T-cell (primary cell): ENCODE data around the gene RASEF. TPM values are rescaled to one million over a fixed set of nuclear protein-coding genes. Genes with fewer than 3 reads are reported as not detected.

ENCODE experiments used
- ATAC-seq, 4 experiments: fragments of 200-7000 bp in 3 of 4; fragments of 150-1000 bp in 1 of 4; cut with Tn5 transposase; replicated peaks in 1 of 4; 1 replicate in 3 of 4; 2 replicates in 1 of 4; pipeline ENCODE4 v1.10.0; 2021; ENCODE audit warnings: moderate library complexity in 3 of 4, mild to moderate bottlenecking in 2 of 4, moderate number of reproducible peaks in 1 of 4
- CTCF ChIA-PET, 2 donors: fragments of 300-600 bp; sonication (Branson Sonifier 250); formaldehyde crosslinking; loops; one replicate each; lab custom pipeline; 2022; ENCODE audit warnings: antibody characterized with exemption in 2 of 2; lab: Charles Lee
- POLR2A ChIA-PET, 2 donors: fragments of 300-600 bp; sonication (Branson Sonifier 250); formaldehyde crosslinking; loops; one replicate each; lab custom pipeline; 2022; ENCODE audit warnings: antibody characterized with exemption in 2 of 2; lab: Charles Lee
- DNase-seq, 35 experiments: peaks; one replicate each; pipeline versions ENCODE4 v3.0.0 to v3.0.0-alpha.2; 2013 to 2023
- H3K27ac ChIP-seq: one replicate; pipeline ENCODE4 v1.5.1; 2013; ENCODE audit warnings: low read length
- H3K27me3 ChIP-seq, 2 experiments: replicated peaks in 1 of 2; 1 replicate in 1 of 2; 2 replicates in 1 of 2; pipeline versions ENCODE4 v1.6.1 to v1.7.0; 2013; ENCODE audit warnings: low read length in 1 of 2, mixed read lengths in 1 of 2; ENCODE audit not compliant: control insufficient read depth in 2 of 2, insufficient read depth in 2 of 2; ENCODE audit errors: extremely low read depth in 1 of 2
- H3K36me3 ChIP-seq, 2 donors: 1 replicate in 1 of 2; 2 replicates in 1 of 2; pipeline versions ENCODE4 v1.6.1 to v1.7.0; 2013; ENCODE audit warnings: low read length in 1 of 2; ENCODE audit not compliant: control insufficient read depth in 2 of 2, insufficient read depth in 1 of 2; ENCODE audit errors: extremely low read depth in 1 of 2
- H3K4me1 ChIP-seq, 2 experiments: 1 replicate in 1 of 2; 2 replicates in 1 of 2; pipeline versions ENCODE4 v1.6.1 to v1.7.0; 2013; ENCODE audit warnings: low read length in 2 of 2, mixed read lengths in 1 of 2; ENCODE audit not compliant: insufficient read depth in 2 of 2, control insufficient read depth in 1 of 2; ENCODE audit errors: extremely low read depth in 1 of 2
- H3K4me3 ChIP-seq, 2 donors: 1 replicate in 1 of 2; 2 replicates in 1 of 2; pipeline versions ENCODE4 v1.5.1 to v1.7.0; 2013; ENCODE audit warnings: mild to moderate bottlenecking in 2 of 2, low read length in 1 of 2, moderate library complexity in 1 of 2; ENCODE audit not compliant: control insufficient read depth in 1 of 2; ENCODE audit errors: extremely low read depth in 1 of 2
- H3K9me3 ChIP-seq: 2 replicates; pipeline ENCODE4 v1.7.0; 2013
- H3K27ac Mint-ChIP-seq, 2 donors: one replicate each; pipeline ENCODE4 v1.8.0; 2020 to 2021; ENCODE audit warnings: mild to moderate bottlenecking in 2 of 2, mixed read lengths in 2 of 2
- H3K27me3 Mint-ChIP-seq, 2 donors: one replicate each; pipeline ENCODE4 v1.8.0; 2021 to 2022; ENCODE audit warnings: mixed read lengths in 2 of 2
- H3K36me3 Mint-ChIP-seq: one replicate; pipeline ENCODE4 v1.8.0; 2021; ENCODE audit warnings: mixed read lengths
- H3K4me1 Mint-ChIP-seq, 3 donors: one replicate each; pipeline ENCODE4 v1.8.0; 2020 to 2022; ENCODE audit warnings: mixed read lengths in 3 of 3, mild to moderate bottlenecking in 1 of 3
- H3K4me3 Mint-ChIP-seq, 3 donors: one replicate each; pipeline ENCODE4 v1.8.0; 2020 to 2022; ENCODE audit warnings: mild to moderate bottlenecking in 3 of 3, mixed read lengths in 3 of 3, moderate library complexity in 3 of 3
- H3K9me3 Mint-ChIP-seq, 3 donors: one replicate each; pipeline ENCODE4 v1.8.0; 2020 to 2022; ENCODE audit warnings: mixed read lengths in 3 of 3
- WGBS: methylation state at CpG from one replicate; pipeline ENCODE4 v1.1.5; 2013; ENCODE audit warnings: missing lambda C conversion rate; ENCODE audit not compliant: insufficient coverage; 5-methylcytosine and 5-hydroxymethylcytosine counted together
- total RNA-seq, 35 experiments: library from RNA in 6 of 35; stranded (reverse) in 6 of 35; fragments of 120-200 nt in 1 of 35; gene quantifications; one replicate each; pipeline versions ENCODE4 v1.2.1 to v1.2.4 and lab custom pipeline; 2013 to 2026

The RASEF gene
- total RNA-seq, 5 donors from 2014 or later (not counting 1 experiment from before 2014, with no cell fraction given) = 0.09 to 0.16 TPM; not detected in 3

DNA sequence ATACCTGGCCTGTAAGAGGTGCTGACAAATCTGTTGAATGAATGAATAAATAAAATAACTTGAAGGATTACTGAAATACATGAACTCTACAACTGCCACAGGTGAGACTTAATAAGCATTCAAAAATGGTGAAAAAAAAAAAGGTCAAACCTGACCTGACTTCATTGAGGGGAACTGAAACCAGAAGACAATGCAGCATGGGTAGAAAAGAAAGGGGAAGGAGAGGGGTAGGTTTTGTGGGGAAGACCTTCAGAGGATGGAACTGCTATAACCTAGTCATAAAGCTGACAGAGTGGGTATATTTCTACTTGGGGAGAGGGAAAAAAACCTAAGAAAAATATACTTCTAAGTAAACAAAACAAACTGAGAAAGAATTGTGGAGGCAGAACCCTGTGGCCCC, 56.6 kb downstream of the RASEF start:
- Mint-ChIP-seq H3K4me1 (no peaks in the 10 kb centered on the region), H3K27me3 (peaks cover 5 to 6% of the 10 kb centered on the region in 2 donors), H3K27ac (no peak overlapping the region), H3K9me3 (no peaks in the 10 kb centered on the region), H3K36me3 (no peaks in the 10 kb centered on the region), H3K4me3 (no peak overlapping the region)
- Histone ChIP-seq H3K4me3 (no peak overlapping the region), H3K4me1 (no peaks in the 10 kb centered on the region), H3K36me3 (no peaks in the 10 kb centered on the region), H3K27ac (no peak overlapping the region), H3K9me3 (no peaks in the 10 kb centered on the region), H3K27me3 (no peaks in the 10 kb centered on the region)
- DNase-seq = no peak
- no peak for ATAC-seq
- ChIA-PET CTCF (no interaction called here), POLR2A (no interaction called here)

- Mint-ChIP-seq H3K4me1 (no peaks in the 10 kb centered on the region), H3K27ac (no peak overlapping the region), H3K27me3 (peaks cover 5 to 6% of the 10 kb centered on the region in 2 donors), H3K4me3 (no peak overlapping the region), H3K9me3 (no peaks in the 10 kb centered on the region), H3K36me3 (no peaks in the 10 kb centered on the region)
- Histone ChIP-seq H3K36me3 (no peaks in the 10 kb centered on the region), H3K4me1 (no peaks in the 10 kb centered on the region), H3K27me3 (no peaks in the 10 kb centered on the region), H3K9me3 (no peaks in the 10 kb centered on the region), H3K4me3 (no peak overlapping the region), H3K27ac (no peak overlapping the region)
- no peak for ATAC-seq
- 69% methylated on average over 2 of the region's 2 CpGs for WGBS
- CTCF ChIA-PET = no interaction called here
- DNase-seq = no peak
- POLR2A ChIA-PET = no interaction called here
Observed at GRCh38 chr9:83005963-83006362, 57.0 kb downstream of the RASEF start.

GRCh38 chr9:83005361-83005760, 57.6 kb downstream of the RASEF start:
- no peak for ATAC-seq
- H3K4me1 ChIP-seq = no peaks in the 10 kb centered on the region
- CTCF ChIA-PET = no interaction called here
- no peaks in the 10 kb centered on the region for H3K27me3 ChIP-seq
- H3K27ac ChIP-seq = no peak overlapping the region
- Mint-ChIP-seq H3K36me3 (no peaks in the 10 kb centered on the region), H3K27ac (no peak overlapping the region), H3K27me3 (peaks cover 5 to 6% of the 10 kb centered on the region in 2 donors), H3K9me3 (no peaks in the 10 kb centered on the region), H3K4me3 (no peak overlapping the region), H3K4me1 (no peaks in the 10 kb centered on the region)
- H3K9me3 ChIP-seq = no peaks in the 10 kb centered on the region
- no peaks in the 10 kb centered on the region for H3K36me3 ChIP-seq
- no peak overlapping the region for H3K4me3 ChIP-seq
- POLR2A ChIA-PET = no interaction called here
- 100% methylated on average over 1 of the region's 1 CpG for WGBS
- no peak for DNase-seq

GRCh38 chr9:83002329-83002728, 60.6 kb downstream of the RASEF start:
- Histone ChIP-seq H3K27me3 (no peaks in the 10 kb centered on the region), H3K9me3 (no peaks in the 10 kb centered on the region), H3K36me3 (no peaks in the 10 kb centered on the region), H3K4me1 (no peaks in the 10 kb centered on the region), H3K4me3 (no peak overlapping the region), H3K27ac (no peak overlapping the region)
- H3K27me3 Mint-ChIP-seq = no peaks in the 10 kb centered on the region
- ATAC-seq (no peak), DNase-seq (no peak)
- H3K4me1 Mint-ChIP-seq = no peaks in the 10 kb centered on the region
- CTCF ChIA-PET = no interaction called here
- no CpG with 5 or more reads among the region's 2 CpGs for WGBS
- no peaks in the 10 kb centered on the region for H3K9me3 Mint-ChIP-seq
- POLR2A ChIA-PET = no interaction called here
- no peak overlapping the region for H3K4me3 Mint-ChIP-seq
- H3K36me3 Mint-ChIP-seq = no peaks in the 10 kb centered on the region
- no peak overlapping the region for H3K27ac Mint-ChIP-seq

DNA sequence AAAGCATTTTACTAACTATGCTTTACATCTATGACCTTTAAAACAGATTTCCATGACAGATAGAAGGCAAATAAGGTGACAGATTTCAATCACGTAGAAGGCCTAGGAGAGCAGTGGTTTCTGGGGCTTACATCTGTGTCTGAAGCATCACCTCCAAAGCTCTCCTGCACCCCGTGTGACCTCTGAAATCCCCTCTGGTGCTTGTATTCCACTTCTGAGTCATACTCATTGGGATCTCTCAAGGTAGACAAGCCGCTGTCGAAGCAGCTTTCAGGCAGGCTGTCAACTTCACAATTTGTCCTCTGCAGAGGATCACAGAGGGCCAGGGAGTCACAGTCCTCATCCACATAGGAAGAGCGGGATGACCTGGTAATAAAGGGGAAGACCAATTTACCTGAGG, 62.2 kb downstream of the RASEF start:
- Histone ChIP-seq H3K27me3 (no peaks in the 10 kb centered on the region), H3K27ac (no peak overlapping the region), H3K36me3 (no peaks in the 10 kb centered on the region), H3K4me1 (no peaks in the 10 kb centered on the region), H3K9me3 (no peaks in the 10 kb centered on the region), H3K4me3 (no peak overlapping the region)
- no peaks in the 10 kb centered on the region for H3K9me3 Mint-ChIP-seq
- H3K36me3 Mint-ChIP-seq = no peaks in the 10 kb centered on the region
- ChIA-PET CTCF (interaction anchor here in 1 of 2 donors (0.6 kb wide), 1 partner anchor 1336 kb away, joined by 5 read pairs; no protein-coding TSS in a partner anchor), POLR2A (no interaction called here)
- ATAC-seq = no peak
- no peak for DNase-seq
- H3K27ac Mint-ChIP-seq = no peak overlapping the region
- WGBS = 75% methylated on average over 4 of the region's 5 CpGs
- H3K27me3 Mint-ChIP-seq = no peaks in the 10 kb centered on the region
- H3K4me3 Mint-ChIP-seq = no peak overlapping the region
- H3K4me1 Mint-ChIP-seq = no peaks in the 10 kb centered on the region

DNA sequence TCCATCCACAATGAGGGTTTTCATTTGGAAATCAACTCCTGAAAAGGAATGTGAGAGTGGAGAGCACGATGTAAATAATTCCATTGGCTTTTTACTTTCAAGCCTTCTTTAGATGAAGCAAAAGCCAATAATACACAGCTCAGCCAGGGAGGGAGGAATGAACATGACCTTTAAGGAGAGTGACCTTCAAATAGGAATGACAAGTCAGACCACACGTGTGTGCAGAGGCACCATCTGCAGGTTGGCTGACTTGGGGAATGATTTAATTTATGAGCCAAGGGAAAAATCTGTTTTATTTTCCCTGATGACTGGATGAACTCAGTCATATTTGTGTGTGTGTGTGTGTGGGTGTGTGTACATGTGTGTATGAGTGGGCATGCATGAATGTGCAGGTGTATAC, 64.5 kb downstream of the RASEF start:
- WGBS = 73% methylated on average over 1 of the region's 2 CpGs
- no peak overlapping the region for H3K27ac Mint-ChIP-seq
- H3K9me3 ChIP-seq = no peaks in the 10 kb centered on the region

GRCh38 chr9:82997476-82998140, 65.3 kb downstream of the RASEF start:
- Histone ChIP-seq H3K36me3 (no peaks in the 10 kb centered on the region), H3K4me3 (no peak overlapping the region), H3K4me1 (no peaks in the 10 kb centered on the region), H3K27me3 (no peaks in the 10 kb centered on the region), H3K27ac (no peak overlapping the region), H3K9me3 (no peaks in the 10 kb centered on the region)
- no peaks in the 10 kb centered on the region for H3K27me3 Mint-ChIP-seq
- H3K27ac Mint-ChIP-seq = no peak overlapping the region
- POLR2A ChIA-PET = no interaction called here
- H3K36me3 Mint-ChIP-seq = no peaks in the 10 kb centered on the region
- CTCF ChIA-PET = no interaction called here
- no peaks in the 10 kb centered on the region for H3K4me1 Mint-ChIP-seq
- H3K9me3 Mint-ChIP-seq = no peaks in the 10 kb centered on the region
- no peak overlapping the region for H3K4me3 Mint-ChIP-seq
- WGBS = 100% methylated on average over 1 of the region's 6 CpGs
- DNase-seq (no peak), ATAC-seq (no peak)

More for the DNA sequence above, 64.5 kb downstream of the RASEF start:
- H3K4me3 Mint-ChIP-seq = no peak overlapping the region
- POLR2A ChIA-PET = no interaction called here
- no peaks in the 10 kb centered on the region for H3K4me1 Mint-ChIP-seq
- Histone ChIP-seq H3K36me3 (no peaks in the 10 kb centered on the region), H3K4me1 (no peaks in the 10 kb centered on the region), H3K27ac (no peak overlapping the region), H3K27me3 (no peaks in the 10 kb centered on the region), H3K4me3 (no peak overlapping the region)
- H3K9me3 Mint-ChIP-seq = no peaks in the 10 kb centered on the region
- DNase-seq (no peak), ATAC-seq (no peak)
- H3K36me3 Mint-ChIP-seq = no peaks in the 10 kb centered on the region
- CTCF ChIA-PET = no interaction called here
- no peaks in the 10 kb centered on the region for H3K27me3 Mint-ChIP-seq
